Breast epithelium (tissue), 3 donors: ENCODE results near the gene PLP2.

Source experiments
- CTCF ChIP-seq, 3 donors: fragments of 450-650 bp; IDR thresholded peaks; one replicate each; pipeline ENCODE4 v1.5.1; 2016 to 2017; ENCODE audit warnings: antibody characterized with exemption in 3 of 3, mild to moderate bottlenecking in 3 of 3, moderate library complexity in 3 of 3
- POLR2AphosphoS5 ChIP-seq, 3 donors: sonication (generic); formaldehyde crosslinking; IDR thresholded peaks; one replicate each; pipeline ENCODE4 v1.6.1; 2017; ENCODE audit warnings: antibody characterized with exemption in 3 of 3

- TF ChIP-seq POLR2AphosphoS5 (IDR thresholded peaks at IDR 0.05), result no peak
- TF ChIP-seq CTCF (IDR thresholded peaks at IDR 0.05), result no peak
Measured at GRCh38 chrX:49210406-49210805, 38.7 kb downstream of the PLP2 start.
